A549 (cell line): ENCODE measurements around the gene IL23A. TPM values are rescaled to one million over a fixed set of nuclear protein-coding genes. Genes with fewer than 3 reads are reported as not detected.
A peak's percentile ranks its signal among the peaks of the same experiment; 100 is the strongest.

Experiments
- ATAC-seq, 2 experiments: fragments of 200-7000 bp in 1 of 2; fragments of >200 bp in 1 of 2; cut with Nextera tagmentation in 1 of 2; cut with Tn5 transposase in 1 of 2; 3 replicates each; pipeline versions ENCODE4 v1.8.0 to v1.9.1; 2018 to 2020; ENCODE audit warnings: mild to moderate bottlenecking in 1 of 2, moderate library complexity in 1 of 2
- CTCF ChIA-PET: fragments of 300-600 bp; sonication (Branson Sonifier 250); formaldehyde crosslinking; extraction: SDS; loops from one replicate; lab custom pipeline; 2021; ENCODE audit warnings: antibody characterized with exemption, inconsistent platforms; lab: Yijun Ruan, JAX
- POLR2A ChIA-PET: fragments of 350-600 bp; formaldehyde crosslinking; extraction: SDS; loops from one replicate; lab custom pipeline; 2021; ENCODE audit warnings: antibody characterized with exemption, inconsistent platforms; lab: Yijun Ruan, JAX
- DNase-seq, 2 experiments: peaks; one replicate each; pipeline versions ENCODE4 v3.0.0 to v3.0.0-alpha.2; 2011 to 2016; ENCODE audit warnings: low read depth in 1 of 2, low spot score in 1 of 2
- FAIRE-seq: peaks from 2 replicates; lab custom pipeline; 2011; peaks lifted over from hg19 to GRCh38; lab: Jason Lieb, UNC
- H3K27ac ChIP-seq, 2 experiments: fragments of >200 bp; sonication (Bioruptor Twin); formaldehyde crosslinking; 3 replicates each; pipeline ENCODE4 v1.5.1; 2016 to 2017
- H3K4me1 ChIP-seq: fragments of >200 bp; sonication (Bioruptor Twin); formaldehyde crosslinking; 3 replicates; pipeline ENCODE4 v1.6.1; 2016
- H3K4me2 ChIP-seq: fragments of >200 bp; sonication (Bioruptor Twin); formaldehyde crosslinking; 3 replicates; pipeline ENCODE4 v1.6.1; 2016
- H3K4me3 ChIP-seq: fragments of >200 bp; sonication (Bioruptor Twin); formaldehyde crosslinking; 3 replicates; pipeline ENCODE4 v1.5.1; 2016
- H3K9me3 ChIP-seq: fragments of >200 bp; sonication (Bioruptor Twin); formaldehyde crosslinking; 3 replicates; pipeline ENCODE4 v1.6.1; 2016
- ELK1 ChIP-seq: fragments of 150-350 bp; IDR thresholded peaks from 2 replicates; pipeline ENCODE4 v1.6.1; 2014; ENCODE audit warnings: low read depth, mild to moderate bottlenecking, low read length
- ESRRA ChIP-seq: fragments of 150-350 bp; IDR thresholded peaks from 2 replicates; pipeline ENCODE4 v1.6.1; 2014; ENCODE audit warnings: mild to moderate bottlenecking, low read length, borderline replicate concordance
- FOXS1 ChIP-seq: fragments of 250-450 bp; sonication (Bioruptor Pico); IDR thresholded peaks from 2 replicates; pipeline ENCODE4 v1.5.0; 2020; ENCODE audit warnings: mild to moderate bottlenecking, moderate library complexity
- HDAC2 ChIP-seq: fragments of 200-600 bp; sonication (generic); IDR thresholded peaks from 2 replicates; pipeline ENCODE4 v1.6.1; 2016
- HOXB13 ChIP-seq: fragments of 250-450 bp; sonication (Bioruptor Pico); IDR thresholded peaks from 2 replicates; pipeline ENCODE4 v1.5.0; 2020; ENCODE audit warnings: low read depth, mild to moderate bottlenecking, moderate library complexity
- JUN ChIP-seq, 2 experiments: fragments of >200 bp; sonication (Bioruptor Twin); formaldehyde crosslinking; IDR thresholded peaks; 2 replicates in 1 of 2; 3 replicates in 1 of 2; pipeline ENCODE4 v1.6.1; 2016 to 2017
- KDM1A ChIP-seq: fragments of 200-600 bp; sonication (generic); IDR thresholded peaks from 2 replicates; pipeline ENCODE4 v1.6.1; 2016; ENCODE audit warnings: low read depth, mild to moderate bottlenecking
- KDM5A ChIP-seq: fragments of 200-600 bp; sonication (generic); IDR thresholded peaks from 2 replicates; pipeline ENCODE4 v1.6.1; 2016; ENCODE audit warnings: antibody characterized with exemption, mild to moderate bottlenecking
- MYC ChIP-seq: IDR thresholded peaks from 2 replicates; pipeline ENCODE4 v1.6.1; 2012; ENCODE audit warnings: mild to moderate bottlenecking, inconsistent platforms, low read length, improper control_type of control experiment, borderline replicate concordance
- NFE2L2 ChIP-seq: fragments of 150-350 bp; conservative IDR thresholded peaks from 2 replicates; pipeline ENCODE4 v1.6.1; 2014; ENCODE audit warnings: low read length
- NPAS2 ChIP-seq: fragments of 250-450 bp; sonication (Bioruptor Pico); IDR thresholded peaks from 2 replicates; pipeline ENCODE4 v1.8.0; 2022; ENCODE audit warnings: mild to moderate bottlenecking, moderate library complexity, borderline replicate concordance
- PHF8 ChIP-seq: fragments of 200-600 bp; sonication (generic); IDR thresholded peaks from 2 replicates; pipeline ENCODE4 v1.6.1; 2016; ENCODE audit warnings: low read depth, mild to moderate bottlenecking, antibody characterized with exemption, moderate library complexity, borderline replicate concordance
- RAD21 ChIP-seq, 2 experiments: fragments of >200 bp in 1 of 2; sonication (Bioruptor Twin) in 1 of 2; formaldehyde crosslinking in 1 of 2; IDR thresholded peaks in 1 of 2; conservative IDR thresholded peaks in 1 of 2; 2 replicates in 1 of 2; 3 replicates in 1 of 2; pipeline ENCODE4 v1.6.1; 2012 to 2018; ENCODE audit warnings: inconsistent platforms in 1 of 2
- REST ChIP-seq: fragments of 200-600 bp; sonication (generic); IDR thresholded peaks from 2 replicates; pipeline ENCODE4 v1.6.1; 2016; ENCODE audit warnings: antibody characterized with exemption, mild to moderate bottlenecking, moderate library complexity
- RNF2 ChIP-seq: fragments of 200-600 bp; sonication (generic); IDR thresholded peaks from 2 replicates; pipeline ENCODE4 v1.6.1; 2016; ENCODE audit warnings: low read depth, mild to moderate bottlenecking, antibody characterized with exemption, moderate library complexity, borderline replicate concordance
- USF2 ChIP-seq: fragments of 450-650 bp; IDR thresholded peaks from 2 replicates; pipeline ENCODE4 v1.6.1; 2014; ENCODE audit warnings: antibody characterized with exemption
- ZFP36 ChIP-seq: fragments of 450-650 bp; IDR thresholded peaks from 2 replicates; pipeline ENCODE4 v1.6.1; 2014; ENCODE audit warnings: borderline replicate concordance; ENCODE audit not compliant: partially characterized antibody
- ZNF302 ChIP-seq: fragments of 250-450 bp; sonication (Bioruptor Pico); IDR thresholded peaks from 2 replicates; pipeline ENCODE4 v1.9.0; 2021; ENCODE audit warnings: inconsistent platforms, mild to moderate bottlenecking, moderate library complexity
- WGBS: methylation state at CpG from one replicate; pipeline ENCODE4 v1.1.6; 2017; ENCODE audit errors: missing lambda C conversion rate; 5-methylcytosine and 5-hydroxymethylcytosine counted together
- polyA plus RNA-seq, 4 experiments: library from polyadenylated mRNA; depleted of rRNA in 3 of 4; stranded (reverse); fragments of >200 nt; fragmentation: RNase III in 1 of 4; extraction: RNeasy Plus Mini Kit Qiagen cat#74134 plus additional on column Dnase treatment in 1 of 4; gene quantifications; 2 replicates in 3 of 4; 3 replicates in 1 of 4; pipeline ENCODE4 v1.2.3, GENCODE V29; 2011 to 2017
- TF ChIP-seq, protein P1 (sequence below): fragments of >200 bp; sonication (Bioruptor Twin); formaldehyde crosslinking; IDR thresholded peaks from 3 replicates; pipeline ENCODE4 v1.5.1; 2016
- TF ChIP-seq, protein P2 (sequence below): fragments of >200 bp; sonication (Bioruptor Twin); formaldehyde crosslinking; IDR thresholded peaks from 2 replicates; pipeline ENCODE4 v1.6.1; 2016

The IL23A gene
- polyA plus RNA-seq, 2 of the 4 experiments (the other 2 are of a cell fraction) = 0.21 to 0.31 TPM

DNA sequence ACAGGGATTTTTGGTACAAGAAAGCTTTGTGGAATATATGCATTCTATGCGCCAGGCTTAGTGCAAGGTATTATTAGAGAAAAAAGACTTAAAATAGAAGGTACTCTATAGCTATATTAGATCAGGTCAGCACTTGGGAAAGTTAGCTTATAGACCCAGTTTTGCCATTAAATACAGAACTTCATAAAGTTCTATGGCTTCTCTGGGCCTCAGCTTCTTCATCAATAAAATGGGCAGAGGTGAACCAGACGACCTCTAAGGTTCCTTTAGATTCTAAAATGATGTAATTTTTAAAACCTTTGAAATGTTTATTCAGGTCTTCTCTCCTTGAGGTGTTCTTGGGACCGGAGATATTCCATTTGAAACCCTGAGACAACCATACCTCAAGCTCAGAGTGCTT lies 30.0 kb upstream of the IL23A start:
- no peak overlapping the region for H3K4me2 ChIP-seq
- ChIA-PET POLR2A (interaction anchor here (0.6 to 1.1 kb wide), 2 partner anchors 9 to 265 kb away, joined by 3 read pairs; no protein-coding TSS in a partner anchor), CTCF (interaction anchor here (0.7 to 2.5 kb wide), 10 partner anchors 10 to 205 kb away, joined by 3 to 8 read pairs (median 3); partner anchors contain the start of gene COQ10A)
- FAIRE-seq = no peak
- no peaks in the 10 kb centered on the region for H3K4me1 ChIP-seq
- H3K9me3 ChIP-seq = no peaks in the 10 kb centered on the region
- H3K27ac ChIP-seq = no peak overlapping the region
- H3K4me3 ChIP-seq = no peak overlapping the region
- DNase-seq = no peak
- 80% methylated on average over 3 of the region's 3 CpGs for WGBS
- ATAC-seq = no peak
- TF ChIP-seq NPAS2 (CRISPR knock-in tag) = no peak

- DNase-seq = no peak
- ChIA-PET POLR2A (no interaction called here), CTCF (interaction anchor here (1.4 to 2.6 kb wide), 3 partner anchors 26 to 153 kb away, joined by 6 to 13 read pairs (median 7); partner anchors contain the start of gene ANKRD52)
- H3K4me2 ChIP-seq = no peak overlapping the region
- no peaks in the 10 kb centered on the region for H3K9me3 ChIP-seq
- no peak for ATAC-seq
- no peak overlapping the region for H3K27ac ChIP-seq
- 96% methylated on average over 12 of the region's 12 CpGs for WGBS
- no peak overlapping the region for H3K4me3 ChIP-seq
- FAIRE-seq = no peak
- peaks cover 7% of the 10 kb centered on the region for H3K4me1 ChIP-seq
- no peak for TF ChIP-seq ELK1
- TF ChIP-seq FOXS1 (CRISPR knock-in tag) = no peak
- no peak for TF ChIP-seq RNF2
- TF ChIP-seq KDM5A = no peak
- no peak for TF ChIP-seq HDAC2
- TF ChIP-seq, protein P1, sequence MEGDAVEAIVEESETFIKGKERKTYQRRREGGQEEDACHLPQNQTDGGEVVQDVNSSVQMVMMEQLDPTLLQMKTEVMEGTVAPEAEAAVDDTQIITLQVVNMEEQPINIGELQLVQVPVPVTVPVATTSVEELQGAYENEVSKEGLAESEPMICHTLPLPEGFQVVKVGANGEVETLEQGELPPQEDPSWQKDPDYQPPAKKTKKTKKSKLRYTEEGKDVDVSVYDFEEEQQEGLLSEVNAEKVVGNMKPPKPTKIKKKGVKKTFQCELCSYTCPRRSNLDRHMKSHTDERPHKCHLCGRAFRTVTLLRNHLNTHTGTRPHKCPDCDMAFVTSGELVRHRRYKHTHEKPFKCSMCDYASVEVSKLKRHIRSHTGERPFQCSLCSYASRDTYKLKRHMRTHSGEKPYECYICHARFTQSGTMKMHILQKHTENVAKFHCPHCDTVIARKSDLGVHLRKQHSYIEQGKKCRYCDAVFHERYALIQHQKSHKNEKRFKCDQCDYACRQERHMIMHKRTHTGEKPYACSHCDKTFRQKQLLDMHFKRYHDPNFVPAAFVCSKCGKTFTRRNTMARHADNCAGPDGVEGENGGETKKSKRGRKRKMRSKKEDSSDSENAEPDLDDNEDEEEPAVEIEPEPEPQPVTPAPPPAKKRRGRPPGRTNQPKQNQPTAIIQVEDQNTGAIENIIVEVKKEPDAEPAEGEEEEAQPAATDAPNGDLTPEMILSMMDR = no peak
- TF ChIP-seq REST = no peak
- no peak for TF ChIP-seq MYC
- no peak for TF ChIP-seq JUN (IDR thresholded peaks at IDR 0.05)
- no peak for TF ChIP-seq KDM1A
- TF ChIP-seq RAD21 (conservative IDR thresholded peaks at IDR 0.05 in 1 of 2, IDR thresholded peaks at IDR 0.05 in 1 of 2) = no peak
- TF ChIP-seq, protein P2, sequence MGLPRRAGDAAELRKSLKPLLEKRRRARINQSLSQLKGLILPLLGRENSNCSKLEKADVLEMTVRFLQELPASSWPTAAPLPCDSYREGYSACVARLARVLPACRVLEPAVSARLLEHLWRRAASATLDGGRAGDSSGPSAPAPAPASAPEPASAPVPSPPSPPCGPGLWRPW = no peak
Measured at GRCh38 chr12:56311003-56311402, 27.7 kb upstream of the IL23A start.

- Histone ChIP-seq H3K4me3 (peak overlapping the region; percentile 93), H3K27ac (peak overlapping the region; percentile 94 to 96), H3K4me1 (peaks cover 11% of the 10 kb centered on the region), H3K4me2 (peak overlapping the region; percentile 79), H3K9me3 (no peaks in the 10 kb centered on the region)
- ChIA-PET CTCF (interaction anchor here (1.3 to 2.2 kb wide), 8 partner anchors 10 to 149 kb away, joined by 3 to 14 read pairs (median 5); partner anchors contain the start of genes ANKRD52, MIP, SMARCC2 and STAT2), POLR2A (interaction anchor here (0.6 to 3.1 kb wide), 12 partner anchors 15 to 211 kb away, joined by 3 to 20 read pairs (median 7); partner anchors contain the start of genes COQ10A, CS, PA2G4 and PAN2)
- DNase-seq = no peak
- TF ChIP-seq RAD21 (conservative IDR thresholded peaks at IDR 0.05 in 1 of 2, IDR thresholded peaks at IDR 0.05 in 1 of 2) (no peak), USF2 (no peak), HOXB13 (CRISPR knock-in tag) (no peak), NPAS2 (CRISPR knock-in tag) (no peak), ESRRA (no peak), KDM1A (no peak), PHF8 (no peak), ZFP36 (no peak), MYC (no peak), NFE2L2 (no peak), ZNF302 (CRISPR knock-in tag) (no peak)
- 3% methylated on average over 11 of the region's 11 CpGs for WGBS
- ATAC-seq = no peak; a peak in 2 of 6 replicates
- FAIRE-seq = no peak
Measured at GRCh38 chr12:56315249-56315621, 23.4 kb upstream of the IL23A start.
